Liver (tissue), 9 donors: ENCODE data around the gene SLC25A12. TPM values are rescaled to one million over a fixed set of nuclear protein-coding genes. Genes with fewer than 3 reads are reported as not detected.

Experiments
- DNase-seq: peaks from one replicate; pipeline ENCODE4 v3.0.0-alpha.2; 2017; ENCODE audit warnings: low spot score
- H3K27ac ChIP-seq, 2 donors: one replicate each; pipeline ENCODE4 v1.7.0; 2013; ENCODE audit warnings: inconsistent platforms in 2 of 2, low read length in 2 of 2, control low read depth in 1 of 2, low read depth in 1 of 2, mild to moderate bottlenecking in 1 of 2
- H3K27me3 ChIP-seq, 4 donors: one replicate each; pipeline versions ENCODE4 v1.6.1 to v1.7.0; 2013; ENCODE audit warnings: low read length in 3 of 4, inconsistent platforms in 1 of 4, mild to moderate bottlenecking in 1 of 4, moderate library complexity in 1 of 4; ENCODE audit not compliant: control insufficient read depth in 4 of 4, insufficient read depth in 4 of 4
- H3K36me3 ChIP-seq, 4 donors: one replicate each; pipeline versions ENCODE4 v1.6.1 to v1.7.0; 2013; ENCODE audit warnings: low read length in 3 of 4, mild to moderate bottlenecking in 3 of 4, low read depth in 1 of 4, moderate library complexity in 1 of 4; ENCODE audit not compliant: control insufficient read depth in 4 of 4, insufficient read depth in 3 of 4
- H3K4me1 ChIP-seq, 4 donors: one replicate each; pipeline versions ENCODE4 v1.6.1 to v1.7.0; 2013; ENCODE audit warnings: low read length in 3 of 4, mild to moderate bottlenecking in 3 of 4, moderate library complexity in 1 of 4; ENCODE audit not compliant: control insufficient read depth in 4 of 4, insufficient read depth in 4 of 4
- H3K4me3 ChIP-seq, 3 donors: one replicate each; pipeline versions ENCODE4 v1.6.1 to v1.7.0; 2013; ENCODE audit warnings: low read length in 3 of 3, control low read depth in 1 of 3, low read depth in 1 of 3, mild to moderate bottlenecking in 1 of 3
- H3K9ac ChIP-seq, 2 donors: one replicate each; pipeline ENCODE4 v1.7.0; 2013; ENCODE audit warnings: low read length in 2 of 2, mild to moderate bottlenecking in 2 of 2, moderate library complexity in 2 of 2, control low read depth in 1 of 2, low read depth in 1 of 2
- H3K9me3 ChIP-seq, 4 donors: one replicate each; pipeline versions ENCODE4 v1.6.1 to v1.7.0; 2013; ENCODE audit warnings: low read length in 3 of 4; ENCODE audit not compliant: control insufficient read depth in 4 of 4
- ATF3 ChIP-seq: IDR thresholded peaks from 2 replicates; pipeline ENCODE4 v1.6.1; 2016; ENCODE audit warnings: antibody characterized with exemption
- EGR1 ChIP-seq, 2 donors: IDR thresholded peaks; 2 replicates each; pipeline ENCODE4 v1.6.1; 2016 to 2018; ENCODE audit warnings: antibody characterized with exemption in 2 of 2, low read depth in 2 of 2
- FOXA1 ChIP-seq: IDR thresholded peaks from 2 replicates; pipeline ENCODE4 v1.6.1; 2016; ENCODE audit warnings: antibody characterized with exemption
- FOXA2 ChIP-seq: IDR thresholded peaks from 2 replicates; pipeline ENCODE4 v1.6.1; 2016; ENCODE audit warnings: antibody characterized with exemption
- GABPA ChIP-seq, 2 donors: IDR thresholded peaks in 1 of 2; conservative IDR thresholded peaks in 1 of 2; 2 replicates each; pipeline ENCODE4 v1.6.1; 2016; ENCODE audit warnings: antibody characterized with exemption in 2 of 2, mild to moderate bottlenecking in 1 of 2, moderate library complexity in 1 of 2
- HNF4A ChIP-seq, 2 donors: conservative IDR thresholded peaks; 2 replicates each; pipeline ENCODE4 v1.6.1; 2016; ENCODE audit warnings: antibody characterized with exemption in 2 of 2, mild to moderate bottlenecking in 2 of 2
- HNF4G ChIP-seq: IDR thresholded peaks from 2 replicates; pipeline ENCODE4 v1.6.1; 2016; ENCODE audit warnings: antibody characterized with exemption
- JUND ChIP-seq, 2 donors: IDR thresholded peaks; 2 replicates each; pipeline ENCODE4 v1.6.1; 2016; ENCODE audit warnings: antibody characterized with exemption in 2 of 2
- NR2F2 ChIP-seq: IDR thresholded peaks from 2 replicates; pipeline ENCODE4 v1.6.1; 2016; ENCODE audit warnings: antibody characterized with exemption
- RAD21 ChIP-seq, 2 donors: IDR thresholded peaks; 2 replicates each; pipeline ENCODE4 v1.6.1; 2016; ENCODE audit warnings: antibody characterized with exemption in 2 of 2, mild to moderate bottlenecking in 2 of 2
- RXRA ChIP-seq, 2 donors: IDR thresholded peaks; 2 replicates each; pipeline ENCODE4 v1.6.1; 2017 to 2018; ENCODE audit warnings: antibody characterized with exemption in 2 of 2, mild to moderate bottlenecking in 1 of 2
- SP1 ChIP-seq: IDR thresholded peaks from 2 replicates; pipeline ENCODE4 v1.6.1; 2018; ENCODE audit warnings: antibody characterized with exemption, mild to moderate bottlenecking
- TAF1 ChIP-seq: conservative IDR thresholded peaks from 2 replicates; pipeline ENCODE4 v1.6.1; 2016; ENCODE audit warnings: antibody characterized with exemption, mild to moderate bottlenecking
- YY1 ChIP-seq: IDR thresholded peaks from 2 replicates; pipeline ENCODE4 v1.6.1; 2016; ENCODE audit warnings: antibody characterized with exemption, mild to moderate bottlenecking
- ZBTB33 ChIP-seq: IDR thresholded peaks from 2 replicates; pipeline ENCODE4 v1.6.1; 2016; ENCODE audit warnings: antibody characterized with exemption
- WGBS: extraction: QIAGEN DNeasy Blood & Tissue Kit; methylation state at CpG from one replicate; pipeline ENCODE4 v1.1.7; 2013; 5-methylcytosine and 5-hydroxymethylcytosine counted together
- polyA plus RNA-seq, 2 donors: library from polyadenylated mRNA; stranded (reverse) in 1 of 2; unstranded in 1 of 2; fragments of 200-250 nt in 1 of 2; fragments of >200 nt in 1 of 2; fragmentation: Nextera tagmentation in 1 of 2; extraction: Ambion mirVana in 1 of 2; gene quantifications; one replicate each; pipeline versions ENCODE4 v1.2.1 to v1.2.3, GENCODE V29; 2013 to 2015
- total RNA-seq, 2 donors: library from RNA; depleted of rRNA; stranded (reverse); fragments of >200 nt; gene quantifications; one replicate each; pipeline ENCODE4 v1.2.3, GENCODE V29; 2014
- TF ChIP-seq, protein P1 (sequence below): fragments of 150-350 bp; IDR thresholded peaks from 2 replicates; pipeline ENCODE4 v1.5.1; 2017; ENCODE audit warnings: improper control_type of control experiment, low read depth, low read length; ENCODE audit not compliant: missing input control
- TF ChIP-seq, protein P2 (sequence below): IDR thresholded peaks from 2 replicates; pipeline ENCODE4 v1.6.1; 2016; ENCODE audit warnings: antibody characterized with exemption
- TF ChIP-seq, protein P3 (sequence below): IDR thresholded peaks from 2 replicates; pipeline ENCODE4 v1.6.1; 2016; ENCODE audit warnings: antibody characterized with exemption, mild to moderate bottlenecking
- donor health status: healthy.
- donor health status: healthy.
- donor health status: healthy.
- donor health status: healthy.
- donor health status: healthy.

The SLC25A12 gene
- total and polyA plus RNA-seq, 4 donors, result 0.46 to 4.4 (median 2.1) TPM

GRCh38 chr2:171836146-171836910, 57.7 kb downstream of the SLC25A12 start:
- H3K27ac ChIP-seq, result no peak overlapping the region
- H3K9ac ChIP-seq, result no peak overlapping the region
- no peak for DNase-seq
- WGBS, result 93% methylated on average over 6 of the region's 6 CpGs
- H3K4me3 ChIP-seq, result no peak overlapping the region
- no peaks in the 10 kb centered on the region for H3K27me3 ChIP-seq
- H3K9me3 ChIP-seq, result no peaks in the 10 kb centered on the region
- H3K4me1 ChIP-seq, result peaks cover 0 to 16% (median 9%) of the 10 kb centered on the region in 4 donors
- no peaks in the 10 kb centered on the region for H3K36me3 ChIP-seq
- TF ChIP-seq, protein P1, sequence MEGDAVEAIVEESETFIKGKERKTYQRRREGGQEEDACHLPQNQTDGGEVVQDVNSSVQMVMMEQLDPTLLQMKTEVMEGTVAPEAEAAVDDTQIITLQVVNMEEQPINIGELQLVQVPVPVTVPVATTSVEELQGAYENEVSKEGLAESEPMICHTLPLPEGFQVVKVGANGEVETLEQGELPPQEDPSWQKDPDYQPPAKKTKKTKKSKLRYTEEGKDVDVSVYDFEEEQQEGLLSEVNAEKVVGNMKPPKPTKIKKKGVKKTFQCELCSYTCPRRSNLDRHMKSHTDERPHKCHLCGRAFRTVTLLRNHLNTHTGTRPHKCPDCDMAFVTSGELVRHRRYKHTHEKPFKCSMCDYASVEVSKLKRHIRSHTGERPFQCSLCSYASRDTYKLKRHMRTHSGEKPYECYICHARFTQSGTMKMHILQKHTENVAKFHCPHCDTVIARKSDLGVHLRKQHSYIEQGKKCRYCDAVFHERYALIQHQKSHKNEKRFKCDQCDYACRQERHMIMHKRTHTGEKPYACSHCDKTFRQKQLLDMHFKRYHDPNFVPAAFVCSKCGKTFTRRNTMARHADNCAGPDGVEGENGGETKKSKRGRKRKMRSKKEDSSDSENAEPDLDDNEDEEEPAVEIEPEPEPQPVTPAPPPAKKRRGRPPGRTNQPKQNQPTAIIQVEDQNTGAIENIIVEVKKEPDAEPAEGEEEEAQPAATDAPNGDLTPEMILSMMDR, result no peak
- TF ChIP-seq RXRA (IDR thresholded peaks at IDR 0.05) (no peak), TAF1 (no peak), FOXA2 (no peak), FOXA1 (no peak), YY1 (no peak), HNF4G (no peak), HNF4A (conservative IDR thresholded peaks at IDR 0.05) (no peak), ZBTB33 (no peak), RAD21 (IDR thresholded peaks at IDR 0.05) (no peak), EGR1 (IDR thresholded peaks at IDR 0.05; ENCODE audit: low read depth in 2 of 2) (no peak)
- TF ChIP-seq, protein P2, sequence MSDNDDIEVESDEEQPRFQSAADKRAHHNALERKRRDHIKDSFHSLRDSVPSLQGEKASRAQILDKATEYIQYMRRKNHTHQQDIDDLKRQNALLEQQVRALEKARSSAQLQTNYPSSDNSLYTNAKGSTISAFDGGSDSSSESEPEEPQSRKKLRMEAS, result no peak

DNA sequence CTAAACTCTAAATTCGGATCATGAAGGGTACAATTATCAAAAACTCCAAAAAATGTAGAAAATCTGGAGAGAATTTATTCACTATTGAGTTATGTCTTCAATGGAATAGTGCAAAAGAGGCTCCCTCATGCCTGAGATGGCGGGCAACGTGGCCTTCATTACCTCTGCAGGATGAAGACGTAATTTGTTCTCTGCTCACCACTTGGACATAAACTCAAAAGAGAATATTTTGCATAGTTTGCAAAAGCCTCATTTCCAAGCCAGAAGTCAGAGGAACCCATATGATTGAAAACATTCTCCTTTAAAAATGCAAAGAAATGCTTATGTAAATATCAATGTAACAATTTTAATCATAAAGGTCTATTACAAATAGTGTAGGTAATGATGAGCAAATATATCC, 58.7 kb downstream of the SLC25A12 start:
- Histone ChIP-seq H3K4me3 (no peak overlapping the region), H3K9ac (no peak overlapping the region), H3K4me1 (peaks cover 0 to 16% (median 9%) of the 10 kb centered on the region in 4 donors), H3K36me3 (no peaks in the 10 kb centered on the region), H3K27ac (no peak overlapping the region), H3K9me3 (no peaks in the 10 kb centered on the region), H3K27me3 (no peaks in the 10 kb centered on the region)
- WGBS, result 97% methylated on average over 4 of the region's 4 CpGs
- no peak for DNase-seq
- TF ChIP-seq HNF4A (conservative IDR thresholded peaks at IDR 0.05) (no peak), ATF3 (no peak), FOXA1 (no peak), NR2F2 (no peak), TAF1 (no peak), GABPA (IDR thresholded peaks at IDR 0.05 in 1 of 2, conservative IDR thresholded peaks at IDR 0.05 in 1 of 2) (no peak), HNF4G (no peak), FOXA2 (no peak), RXRA (IDR thresholded peaks at IDR 0.05) (no peak), SP1 (no peak), JUND (IDR thresholded peaks at IDR 0.05) (no peak)
- TF ChIP-seq, protein P3, sequence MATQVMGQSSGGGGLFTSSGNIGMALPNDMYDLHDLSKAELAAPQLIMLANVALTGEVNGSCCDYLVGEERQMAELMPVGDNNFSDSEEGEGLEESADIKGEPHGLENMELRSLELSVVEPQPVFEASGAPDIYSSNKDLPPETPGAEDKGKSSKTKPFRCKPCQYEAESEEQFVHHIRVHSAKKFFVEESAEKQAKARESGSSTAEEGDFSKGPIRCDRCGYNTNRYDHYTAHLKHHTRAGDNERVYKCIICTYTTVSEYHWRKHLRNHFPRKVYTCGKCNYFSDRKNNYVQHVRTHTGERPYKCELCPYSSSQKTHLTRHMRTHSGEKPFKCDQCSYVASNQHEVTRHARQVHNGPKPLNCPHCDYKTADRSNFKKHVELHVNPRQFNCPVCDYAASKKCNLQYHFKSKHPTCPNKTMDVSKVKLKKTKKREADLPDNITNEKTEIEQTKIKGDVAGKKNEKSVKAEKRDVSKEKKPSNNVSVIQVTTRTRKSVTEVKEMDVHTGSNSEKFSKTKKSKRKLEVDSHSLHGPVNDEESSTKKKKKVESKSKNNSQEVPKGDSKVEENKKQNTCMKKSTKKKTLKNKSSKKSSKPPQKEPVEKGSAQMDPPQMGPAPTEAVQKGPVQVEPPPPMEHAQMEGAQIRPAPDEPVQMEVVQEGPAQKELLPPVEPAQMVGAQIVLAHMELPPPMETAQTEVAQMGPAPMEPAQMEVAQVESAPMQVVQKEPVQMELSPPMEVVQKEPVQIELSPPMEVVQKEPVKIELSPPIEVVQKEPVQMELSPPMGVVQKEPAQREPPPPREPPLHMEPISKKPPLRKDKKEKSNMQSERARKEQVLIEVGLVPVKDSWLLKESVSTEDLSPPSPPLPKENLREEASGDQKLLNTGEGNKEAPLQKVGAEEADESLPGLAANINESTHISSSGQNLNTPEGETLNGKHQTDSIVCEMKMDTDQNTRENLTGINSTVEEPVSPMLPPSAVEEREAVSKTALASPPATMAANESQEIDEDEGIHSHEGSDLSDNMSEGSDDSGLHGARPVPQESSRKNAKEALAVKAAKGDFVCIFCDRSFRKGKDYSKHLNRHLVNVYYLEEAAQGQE, result no peak
- TF ChIP-seq, protein P2, result no peak
